H1 (cell line): Measurements from ENCODE around the gene RNF220. TPM values are rescaled to one million over a fixed set of nuclear protein-coding genes. Genes with fewer than 3 reads are reported as not detected.

ENCODE experiments used
- EZH2 ChIP-seq: fragments of 200-600 bp; sonication (generic); IDR thresholded peaks from 2 replicates; pipeline ENCODE4 v1.7.1; 2012; ENCODE audit warnings: low read depth, mild to moderate bottlenecking, moderate library complexity, low read length, inconsistent platforms; ENCODE audit not compliant: severe bottlenecking
- JUND ChIP-seq: IDR thresholded peaks from 2 replicates; pipeline ENCODE4 v1.6.1; 2011; ENCODE audit warnings: mild to moderate bottlenecking, improper control_type of control experiment, low read length
- KDM5A ChIP-seq: fragments of 200-600 bp; IDR thresholded peaks from 2 replicates; pipeline ENCODE4 v1.7.1; 2012; ENCODE audit warnings: mild to moderate bottlenecking, low read length, inconsistent platforms, mixed read lengths
- polyA plus RNA-seq, 7 experiments: library from polyadenylated mRNA; depleted of rRNA in 3 of 7; stranded (reverse) in 5 of 7; unstranded in 2 of 7; fragments of >200 nt in 5 of 7; fragments of 200-250 nt in 2 of 7; gene quantifications; 1 replicate in 5 of 7; 2 replicates in 1 of 7; 4 replicates in 1 of 7; pipeline versions ENCODE4 v1.2.1 to v1.2.3, GENCODE V29; 2011 to 2013; ENCODE audit warnings: missing spikeins in 2 of 7, mixed read lengths in 2 of 7
- total RNA-seq: library from RNA; stranded (reverse); fragmentation: NEBNext Ultra II Directional; extraction: Animal tissue kit (Norgen Biotek cat#: 25700); gene quantifications from 2 replicates; pipeline ENCODE4 v1.2.1, GENCODE V29; 2021

RNF220 gene
- total and polyA plus RNA-seq, 2 of the 8 experiments (the other 6 are each of a cell fraction or from before 2014, with no cell fraction given), result 123 to 160 TPM

DNA sequence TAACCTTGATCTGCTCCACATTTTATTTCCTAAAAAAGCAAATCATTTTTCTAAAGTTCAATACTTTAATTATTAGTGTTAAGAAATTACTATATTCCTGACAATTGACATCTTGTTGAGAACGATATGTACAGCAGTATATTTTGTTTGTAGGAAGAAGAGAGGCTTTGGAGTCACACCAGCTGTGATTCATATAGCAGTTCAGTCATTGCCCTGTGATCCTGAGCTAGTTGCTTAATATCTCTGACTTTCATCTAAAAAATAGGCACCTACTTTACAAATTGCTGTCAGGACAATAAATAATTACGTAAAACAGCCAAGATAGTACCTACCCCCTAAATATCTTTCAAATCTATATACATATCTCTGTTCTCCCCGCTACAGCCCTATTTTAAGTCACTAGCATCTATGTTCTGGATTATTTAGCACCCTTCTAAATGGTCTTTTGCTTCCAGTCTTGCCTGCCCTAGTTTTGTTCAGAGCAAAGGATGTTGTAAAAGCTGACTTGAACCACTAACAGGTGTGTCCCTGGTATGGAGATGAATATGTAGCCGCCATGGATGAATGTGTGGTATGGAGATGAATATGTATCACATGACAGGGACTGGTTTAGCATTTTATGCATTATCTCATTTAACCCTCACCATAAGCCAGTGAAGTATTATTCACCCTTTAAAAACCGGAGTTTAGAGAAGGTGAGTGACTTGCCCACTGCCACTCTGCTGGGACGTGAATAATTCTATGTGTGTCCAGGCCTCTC, 42.2 kb downstream of the RNF220 start (continued):
- TF ChIP-seq EZH2 (no peak), JUND (no peak), KDM5A (no peak)
- TF ChIP-seq, all 59 proteins: peak for 0
